ENCODE data around the gene CYSRT1. TPM values are rescaled to one million over a fixed set of nuclear protein-coding genes. Genes with fewer than 3 reads are reported as not detected.

Gene CYSRT1
- total RNA-seq, 4 donors from 2014 or later, result 0.94 to 2.3 (median 1.3) TPM; not detected in 1

- H3K4me1 ChIP-seq, result peaks cover 5 to 6% of the 10 kb centered on the region in 2 donors
- no peak for DNase-seq
- no peak overlapping the region for H3K27ac ChIP-seq
- 85 to 91% methylated on average over 13 of the region's 13 CpGs for WGBS, 2 donors
- intact Hi-C loops (cut with DNase I), result no loop called here
- H3K4me3 ChIP-seq (replicated peaks in 1 of 3), result no peak overlapping the region
- no peaks in the 10 kb centered on the region for H3K9me3 ChIP-seq
- no peaks in the 10 kb centered on the region for H3K36me3 ChIP-seq
- TF ChIP-seq CTCF (IDR thresholded peaks at IDR 0.05) (no peak), POLR2A (IDR thresholded peaks at IDR 0.05) (no peak)
- H3K27me3 ChIP-seq, result no peaks in the 10 kb centered on the region
These were observed 13.4 kb upstream of the CYSRT1 start for GRCh38 chr9:137211532-137211931.

DNA sequence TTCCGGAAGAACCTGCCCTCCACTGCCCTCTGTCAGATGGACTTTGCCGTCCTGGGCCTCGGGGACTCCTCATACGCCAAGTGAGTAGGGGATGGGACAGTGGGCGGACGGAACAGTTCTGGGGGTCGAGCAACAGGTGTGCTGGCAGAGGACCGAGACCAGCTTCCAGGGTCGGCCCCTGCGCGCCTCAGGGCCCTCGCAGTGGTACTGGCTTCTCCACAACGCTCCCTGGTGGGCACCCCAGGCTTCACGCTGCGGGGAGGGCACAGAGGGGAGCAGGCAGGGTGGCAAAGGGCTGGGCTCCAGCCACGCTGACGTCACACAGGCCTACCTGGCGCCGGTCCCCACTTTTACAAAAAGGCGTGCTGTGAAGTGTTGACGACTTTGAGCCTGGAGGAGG, 12.5 kb upstream of the CYSRT1 start:
- no peak for DNase-seq

GRCh38 chr9:137213160-137214060, 11.6 kb upstream of the CYSRT1 start:
- no peak overlapping the region for H3K27ac ChIP-seq
- TF ChIP-seq CTCF (IDR thresholded peaks at IDR 0.05) (no peak), POLR2A (IDR thresholded peaks at IDR 0.05) (no peak)
- H3K36me3 ChIP-seq, result no peaks in the 10 kb centered on the region
- H3K4me3 ChIP-seq (replicated peaks in 1 of 3), result no peak overlapping the region
- peaks cover 0 to 2% of the 10 kb centered on the region in 2 donors for H3K4me1 ChIP-seq
- intact Hi-C loops (cut with DNase I), result no loop called here
- no peaks in the 10 kb centered on the region for H3K9me3 ChIP-seq
- WGBS, 2 donors, result 90 to 92% methylated on average over 27 to 38 of the region's 49 CpGs
- no peak for DNase-seq
- H3K27me3 ChIP-seq, result no peaks in the 10 kb centered on the region

More for the DNA sequence above, 12.5 kb upstream of the CYSRT1 start:
- WGBS, 2 donors, result 86 to 92% methylated on average over 17 to 21 of the region's 21 CpGs
- intact Hi-C loops (cut with DNase I), result no loop called here
- no peaks in the 10 kb centered on the region for H3K36me3 ChIP-seq
- H3K4me1 ChIP-seq, result no peaks in the 10 kb centered on the region
- no peaks in the 10 kb centered on the region for H3K27me3 ChIP-seq
- H3K9me3 ChIP-seq, result no peaks in the 10 kb centered on the region
- no peak overlapping the region for H3K4me3 ChIP-seq (replicated peaks in 1 of 3)
- TF ChIP-seq POLR2A (IDR thresholded peaks at IDR 0.05) (no peak), CTCF (IDR thresholded peaks at IDR 0.05) (no peak)
- no peak overlapping the region for H3K27ac ChIP-seq

- no peaks in the 10 kb centered on the region for H3K27me3 ChIP-seq
- H3K4me1 ChIP-seq, result peaks cover 0 to 2% of the 10 kb centered on the region in 2 donors
- TF ChIP-seq CTCF (IDR thresholded peaks at IDR 0.05) (no peak), POLR2A (IDR thresholded peaks at IDR 0.05) (no peak)
- 95% methylated on average over 16 to 19 of the region's 19 CpGs for WGBS, 2 donors
- H3K9me3 ChIP-seq, result no peaks in the 10 kb centered on the region
- no peak overlapping the region for H3K4me3 ChIP-seq (replicated peaks in 1 of 3)
- intact Hi-C loops (cut with DNase I), result no loop called here
- DNase-seq, result no peak
- no peaks in the 10 kb centered on the region for H3K36me3 ChIP-seq
- H3K27ac ChIP-seq, result no peak overlapping the region
These were observed 10.4 kb upstream of the CYSRT1 start for GRCh38 chr9:137214620-137215019.
